Measurements from ENCODE around the gene C1orf35. TPM values are rescaled to one million over a fixed set of nuclear protein-coding genes. Genes with fewer than 3 reads are reported as not detected.

The C1orf35 gene
- total RNA-seq, 1 donor from 2014 or later = 11.8 TPM

- no peak overlapping the region for H3K4me3 ChIP-seq
- Mint-ChIP-seq H3K27me3 (ENCODE audit: insufficient read depth, low read depth) (peaks cover 16% of the 10 kb centered on the region), H3K36me3 (no peaks in the 10 kb centered on the region), H3K9me3 (no peaks in the 10 kb centered on the region), H3K27ac (peak overlapping the region; percentile 35), H3K4me3 (no peak overlapping the region), H3K4me1 (peaks cover 3% of the 10 kb centered on the region)
- no peaks in the 10 kb centered on the region for H3K4me1 ChIP-seq
- no peak overlapping the region for H3K4me2 ChIP-seq
- H3K27me3 ChIP-seq = peaks cover 92% of the 10 kb centered on the region
- no peaks in the 10 kb centered on the region for H3F3A ChIP-seq (ENCODE audit: low read depth)
- H3K9me3 ChIP-seq (ENCODE audit: low read depth) = no peaks in the 10 kb centered on the region
- H3K36me3 ChIP-seq = no peaks in the 10 kb centered on the region
- no peaks in the 10 kb centered on the region for H4K20me1 ChIP-seq (ENCODE audit: low read depth)
- no peak overlapping the region for H3K27ac ChIP-seq
- H3K9ac ChIP-seq = no peak overlapping the region
- DNase-seq (ENCODE audit: low spot score) = no peak
- H2AFZ ChIP-seq (replicated peaks) = no peak overlapping the region
- TF ChIP-seq, protein P1, sequence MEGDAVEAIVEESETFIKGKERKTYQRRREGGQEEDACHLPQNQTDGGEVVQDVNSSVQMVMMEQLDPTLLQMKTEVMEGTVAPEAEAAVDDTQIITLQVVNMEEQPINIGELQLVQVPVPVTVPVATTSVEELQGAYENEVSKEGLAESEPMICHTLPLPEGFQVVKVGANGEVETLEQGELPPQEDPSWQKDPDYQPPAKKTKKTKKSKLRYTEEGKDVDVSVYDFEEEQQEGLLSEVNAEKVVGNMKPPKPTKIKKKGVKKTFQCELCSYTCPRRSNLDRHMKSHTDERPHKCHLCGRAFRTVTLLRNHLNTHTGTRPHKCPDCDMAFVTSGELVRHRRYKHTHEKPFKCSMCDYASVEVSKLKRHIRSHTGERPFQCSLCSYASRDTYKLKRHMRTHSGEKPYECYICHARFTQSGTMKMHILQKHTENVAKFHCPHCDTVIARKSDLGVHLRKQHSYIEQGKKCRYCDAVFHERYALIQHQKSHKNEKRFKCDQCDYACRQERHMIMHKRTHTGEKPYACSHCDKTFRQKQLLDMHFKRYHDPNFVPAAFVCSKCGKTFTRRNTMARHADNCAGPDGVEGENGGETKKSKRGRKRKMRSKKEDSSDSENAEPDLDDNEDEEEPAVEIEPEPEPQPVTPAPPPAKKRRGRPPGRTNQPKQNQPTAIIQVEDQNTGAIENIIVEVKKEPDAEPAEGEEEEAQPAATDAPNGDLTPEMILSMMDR (IDR thresholded peaks at IDR 0.05) = no peak
- no peak for TF ChIP-seq EZH2 (IDR thresholded peaks at IDR 0.05)
- TF ChIP-seq EZH2phosphoT487 (IDR thresholded peaks at IDR 0.05) = no peak
- no peaks in the 10 kb centered on the region for H3K79me2 ChIP-seq (ENCODE audit: low read depth)
These were observed 36.7 kb downstream of the C1orf35 start for GRCh38 chr1:228066416-228066815.

GRCh38 chr1:228065543-228066347 lies 37.4 kb downstream of the C1orf35 start:
- H3F3A ChIP-seq (ENCODE audit: low read depth) = no peaks in the 10 kb centered on the region
- peaks cover 2% of the 10 kb centered on the region for H3K4me1 ChIP-seq
- H4K20me1 ChIP-seq (ENCODE audit: low read depth) = no peaks in the 10 kb centered on the region
- H2AFZ ChIP-seq (replicated peaks) = no peak overlapping the region
- H3K9me3 ChIP-seq (ENCODE audit: low read depth) = no peaks in the 10 kb centered on the region
- H3K79me2 ChIP-seq (ENCODE audit: low read depth) = no peaks in the 10 kb centered on the region
- no peak overlapping the region for H3K9ac ChIP-seq
- peaks cover 4% of the 10 kb centered on the region for H3K9me3 Mint-ChIP-seq
- H3K27ac Mint-ChIP-seq = no peak overlapping the region
- H3K36me3 ChIP-seq = no peaks in the 10 kb centered on the region
- no peak for DNase-seq (ENCODE audit: low spot score)
- no peak overlapping the region for H3K27ac ChIP-seq
- peaks cover 92% of the 10 kb centered on the region for H3K27me3 ChIP-seq
- no peak for TF ChIP-seq EZH2 (IDR thresholded peaks at IDR 0.05)
- TF ChIP-seq, protein P1 (IDR thresholded peaks at IDR 0.05) = no peak
- TF ChIP-seq EZH2phosphoT487 (IDR thresholded peaks at IDR 0.05) = no peak
- H3K4me3 Mint-ChIP-seq = no peak overlapping the region
- no peak overlapping the region for H3K4me3 ChIP-seq
- H3K27me3 Mint-ChIP-seq (ENCODE audit: insufficient read depth, low read depth) = peaks cover 18% of the 10 kb centered on the region
- H3K36me3 Mint-ChIP-seq = peaks cover 3% of the 10 kb centered on the region
- H3K4me2 ChIP-seq = no peak overlapping the region
- H3K4me1 Mint-ChIP-seq = peaks cover 7% of the 10 kb centered on the region

DNA sequence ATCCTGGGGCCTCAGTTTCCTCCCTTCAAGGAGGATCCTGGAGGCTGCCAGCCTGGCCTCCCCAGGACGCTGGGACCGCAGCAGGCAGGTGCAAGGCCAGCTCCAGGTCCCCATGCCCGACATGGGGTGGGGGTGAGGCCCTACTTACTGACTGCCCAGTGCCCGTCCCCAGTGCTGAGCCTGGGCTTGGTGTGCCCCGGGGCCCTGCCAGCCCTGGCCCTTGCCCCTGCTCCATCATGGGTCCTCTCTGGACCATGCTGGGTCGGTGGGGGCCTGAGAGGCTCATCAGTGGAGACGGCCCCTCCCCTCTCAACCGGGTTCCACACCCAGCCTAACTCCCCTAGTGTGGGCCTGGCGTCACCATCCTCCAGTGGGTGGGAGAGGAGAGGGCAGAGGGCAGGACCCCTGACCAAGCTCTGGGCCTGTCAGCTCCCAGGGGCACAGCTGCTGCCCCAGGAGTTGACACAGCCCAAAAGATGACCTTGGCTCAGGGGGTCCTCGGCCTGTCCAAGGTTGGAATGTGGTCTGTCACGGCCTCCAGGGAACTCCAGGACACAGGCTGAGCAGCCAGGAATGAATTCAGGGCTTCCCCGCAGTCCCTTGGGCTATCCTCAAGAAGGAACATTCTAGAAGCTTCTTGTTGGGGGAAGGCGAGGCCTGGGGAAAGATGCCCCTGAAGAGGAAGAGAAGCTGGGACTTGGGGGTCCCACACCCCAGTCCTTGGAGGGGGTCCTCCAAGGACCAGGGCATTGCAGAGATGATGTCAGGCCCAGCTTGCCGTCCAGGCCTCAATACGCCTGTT lies 38.2 kb downstream of the C1orf35 start:
- Histone ChIP-seq H4K20me1 (ENCODE audit: low read depth) (no peaks in the 10 kb centered on the region), H2AFZ (replicated peaks) (no peak overlapping the region), H3K27ac (no peak overlapping the region), H3K9ac (no peak overlapping the region), H3F3A (ENCODE audit: low read depth) (no peaks in the 10 kb centered on the region), H3K27me3 (peaks cover 92% of the 10 kb centered on the region), H3K4me2 (no peak overlapping the region), H3K4me1 (peaks cover 4% of the 10 kb centered on the region), H3K36me3 (no peaks in the 10 kb centered on the region), H3K9me3 (ENCODE audit: low read depth) (no peaks in the 10 kb centered on the region), H3K4me3 (no peak overlapping the region), H3K79me2 (ENCODE audit: low read depth) (no peaks in the 10 kb centered on the region)
- Mint-ChIP-seq H3K4me1 (peaks cover 10% of the 10 kb centered on the region), H3K27ac (no peak overlapping the region), H3K36me3 (peaks cover 3% of the 10 kb centered on the region), H3K4me3 (no peak overlapping the region), H3K9me3 (peaks cover 4% of the 10 kb centered on the region), H3K27me3 (ENCODE audit: insufficient read depth, low read depth) (peaks cover 19% of the 10 kb centered on the region)
- TF ChIP-seq, protein P1 (IDR thresholded peaks at IDR 0.05) = no peak
- TF ChIP-seq EZH2phosphoT487 (IDR thresholded peaks at IDR 0.05) (no peak), EZH2 (IDR thresholded peaks at IDR 0.05) (no peak)
- DNase-seq (ENCODE audit: low spot score) = no peak

Data from neural progenitor cell (in vitro differentiated cells).